ENCODE results near the gene PSAP.

GRCh38 chr10:71856619-71857018, 5.6 kb upstream of the PSAP start:
- no peak for TF ChIP-seq POLR2AphosphoS5 (IDR thresholded peaks at IDR 0.05; ENCODE audit: borderline replicate concordance, low read depth, low read length)
- TF ChIP-seq EZH2 (IDR thresholded peaks at IDR 0.05), result no peak
- no peak for TF ChIP-seq FOXP2 (optimal IDR thresholded peaks at IDR 0.05; ENCODE audit: control extremely low read depth, extremely low read length, insufficient read depth)
